ENCODE measurements around the gene PTH2. TPM values are rescaled to one million over a fixed set of nuclear protein-coding genes. Genes with fewer than 3 reads are reported as not detected.

PTH2 gene, protein sequence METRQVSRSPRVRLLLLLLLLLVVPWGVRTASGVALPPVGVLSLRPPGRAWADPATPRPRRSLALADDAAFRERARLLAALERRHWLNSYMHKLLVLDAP
- total RNA-seq = not detected
- polyA plus RNA-seq = not detected

DNA sequence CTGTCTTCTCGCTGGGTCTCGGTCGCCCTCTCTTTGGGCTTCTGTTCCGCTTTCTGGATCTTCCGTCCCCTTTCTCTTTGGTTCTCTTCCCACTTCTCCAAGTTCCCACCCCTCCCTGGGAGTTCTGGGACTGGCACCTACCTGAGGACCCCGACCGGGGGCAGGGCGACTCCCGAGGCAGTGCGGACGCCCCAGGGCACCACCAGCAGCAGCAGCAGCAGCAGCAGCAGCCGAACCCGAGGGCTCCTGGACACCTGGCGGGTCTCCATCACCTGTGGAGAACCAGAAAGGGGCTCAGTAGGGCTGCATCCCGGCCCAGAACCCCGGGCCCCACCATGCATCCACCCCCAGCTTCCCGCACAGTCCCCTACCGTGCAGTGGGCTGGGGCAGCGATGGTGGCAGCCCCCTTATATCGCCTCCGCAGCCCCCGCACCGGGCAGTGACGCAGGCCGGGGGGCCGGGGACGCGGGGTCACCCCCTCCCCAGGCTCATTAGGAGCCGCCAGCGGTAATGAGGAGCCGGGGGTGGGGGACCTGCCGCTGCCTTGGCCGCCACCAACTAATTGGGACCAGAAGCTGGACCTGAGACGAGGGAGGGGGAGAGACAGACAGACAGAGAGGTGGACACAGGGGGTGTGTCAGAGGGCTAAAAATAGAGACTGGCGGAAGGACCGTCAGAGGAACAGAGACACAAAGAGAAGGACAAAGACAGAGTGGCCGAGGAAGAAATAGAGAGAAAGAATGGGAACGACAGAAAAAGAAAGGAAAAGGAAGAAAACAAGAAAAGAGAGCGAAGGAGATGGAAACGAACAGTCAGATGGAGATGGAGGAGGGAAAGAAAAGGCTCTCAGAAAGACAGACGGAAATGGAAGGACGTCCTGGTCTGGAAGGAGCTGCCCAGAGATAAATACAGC lies at the start of gene PTH2:
TSS of gene PTH2 (minus strand) at position 371 of the 914 bp plus-strand sequence. CDS start at position 269, 102 bp downstream.
- Histone ChIP-seq H3K27ac (no peak within 1 kb of the TSS), H3K4me1 (peaks cover 0 to 35% (median 34%) of the 10 kb centered on the region in 4 donors), H3K4me3 (peak within 1 kb of the TSS in 2 of 4 donors; percentile 11 to 16), H3K9me3 (no peaks in the 10 kb centered on the region), H3K27me3 (peaks cover 74 to 100% (median 98%) of the 10 kb centered on the region in 3 donors), H3K36me3 (no peaks in the 10 kb centered on the region)
- no peak for DNase-seq
- no peak for TF ChIP-seq EP300 (IDR thresholded peaks at IDR 0.05)
- no peak for TF ChIP-seq POLR2AphosphoS5 (IDR thresholded peaks at IDR 0.05)
- no peak for TF ChIP-seq CTCF (IDR thresholded peaks at IDR 0.05)
- TF ChIP-seq POLR2A (IDR thresholded peaks at IDR 0.05) = no peak
- 9 to 12% methylated on average over 42 of the region's 42 CpGs for WGBS, 2 donors
- intact Hi-C loops (cut with DNase I) = no loop called here

DNA sequence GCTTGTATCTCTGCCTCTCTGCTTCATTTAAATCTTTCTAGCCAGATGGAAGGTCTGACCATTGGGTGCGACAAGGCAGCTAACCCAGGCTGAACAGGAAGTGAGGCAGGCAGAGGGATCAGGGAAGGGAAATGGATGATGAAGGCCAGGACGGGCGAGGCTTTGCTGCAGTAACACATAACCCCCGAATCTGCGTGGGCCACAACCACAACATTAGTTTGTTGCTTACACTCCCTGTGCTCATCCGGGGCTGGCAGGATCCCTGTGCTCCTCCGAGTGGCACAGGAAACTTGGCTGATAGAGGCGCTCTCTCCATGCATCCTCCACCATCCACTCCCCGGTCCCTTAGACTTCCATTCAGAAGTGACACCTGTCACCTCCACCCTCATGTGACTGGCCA lies 49.7 kb upstream of the PTH2 start:
- H3K4me1 ChIP-seq = peaks cover 0 to 23% (median 8%) of the 10 kb centered on the region in 4 donors
- TF ChIP-seq POLR2AphosphoS5 (IDR thresholded peaks at IDR 0.05) = no peak
- TF ChIP-seq POLR2A (IDR thresholded peaks at IDR 0.05) = no peak
- no peak for TF ChIP-seq CTCF (IDR thresholded peaks at IDR 0.05)
- no peak for TF ChIP-seq EP300 (IDR thresholded peaks at IDR 0.05)
- H3K27ac ChIP-seq = no peak overlapping the region
- H3K9me3 ChIP-seq = no peaks in the 10 kb centered on the region
- H3K27me3 ChIP-seq = no peaks in the 10 kb centered on the region
- H3K4me3 ChIP-seq = no peak overlapping the region
- DNase-seq = no peak
- H3K36me3 ChIP-seq = peaks cover 0 to 13% (median 0%) of the 10 kb centered on the region in 4 donors
- intact Hi-C loops (cut with DNase I) = loop anchor here (10.0 kb wide), 1 partner anchor 838 kb away; the partner anchor contains the start of gene DBP
- WGBS, 2 donors = 72 to 75% methylated on average over 9 of the region's 9 CpGs

DNA sequence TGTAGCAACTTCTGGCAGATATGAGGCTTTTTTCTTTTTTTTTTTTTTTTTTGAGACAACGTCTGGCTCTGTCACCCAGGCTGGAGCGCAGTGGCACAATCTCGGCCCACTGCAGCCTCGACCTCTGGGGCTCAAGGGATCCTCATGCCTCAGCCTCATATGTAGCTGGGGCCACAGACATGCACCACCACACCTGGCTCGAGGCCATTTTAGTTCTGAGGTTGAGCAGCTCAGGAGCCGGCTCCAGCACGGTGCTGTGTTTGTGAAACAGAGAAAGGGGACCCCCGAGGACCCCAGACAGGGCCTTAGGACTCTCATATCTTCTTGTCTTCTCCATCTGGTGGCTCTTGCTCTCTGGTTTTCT lies 47.4 kb upstream of the PTH2 start:
- peak overlapping the region in 1 of 4 donors; percentile 73 for H3K27ac ChIP-seq
- intact Hi-C loops (cut with DNase I) = loop anchor here (10.0 kb wide), 1 partner anchor 836 kb away; the partner anchor contains the start of gene DBP
- WGBS, 2 donors = 58 to 88% methylated on average over 8 of the region's 8 CpGs

More for the DNA sequence above, 47.4 kb upstream of the PTH2 start:
- H3K36me3 ChIP-seq = peaks cover 0 to 31% (median 0%) of the 10 kb centered on the region in 4 donors
- H3K4me1 ChIP-seq = peaks cover 0 to 18% (median 8%) of the 10 kb centered on the region in 4 donors
- no peak for DNase-seq
- H3K4me3 ChIP-seq = no peak overlapping the region
- H3K27me3 ChIP-seq = no peaks in the 10 kb centered on the region
- no peak for TF ChIP-seq POLR2AphosphoS5 (IDR thresholded peaks at IDR 0.05)
- TF ChIP-seq POLR2A (IDR thresholded peaks at IDR 0.05) = no peak
- no peak for TF ChIP-seq CTCF (IDR thresholded peaks at IDR 0.05)
- TF ChIP-seq EP300 (IDR thresholded peaks at IDR 0.05) = no peak
- H3K9me3 ChIP-seq = no peaks in the 10 kb centered on the region

All from sigmoid colon (tissue), 7 donors.